G401 (cell line): Measurements from ENCODE around the gene SLC28A2. TPM values are rescaled to one million over a fixed set of nuclear protein-coding genes. Genes with fewer than 3 reads are reported as not detected.

Experiments
- DNase-seq: peaks from one replicate; pipeline ENCODE4 v3.0.0-alpha.2; 2015; ENCODE audit warnings: low spot score
- in situ Hi-C: cut with HindIII; loops from 2 replicates; pipeline ENCODE4 v1.10.0; 2016; ENCODE audit warnings: low sequenced_read_pairs, mixed read lengths
- total RNA-seq: library from RNA; depleted of rRNA; stranded (reverse); fragments of >200 nt; shearing (Covaris generic); gene quantifications from 2 replicates; pipeline ENCODE4 v1.2.3, GENCODE V29; 2014; rRNA removed

Gene SLC28A2
- total RNA-seq, 1 experiment from 2014 or later: not detected

DNA sequence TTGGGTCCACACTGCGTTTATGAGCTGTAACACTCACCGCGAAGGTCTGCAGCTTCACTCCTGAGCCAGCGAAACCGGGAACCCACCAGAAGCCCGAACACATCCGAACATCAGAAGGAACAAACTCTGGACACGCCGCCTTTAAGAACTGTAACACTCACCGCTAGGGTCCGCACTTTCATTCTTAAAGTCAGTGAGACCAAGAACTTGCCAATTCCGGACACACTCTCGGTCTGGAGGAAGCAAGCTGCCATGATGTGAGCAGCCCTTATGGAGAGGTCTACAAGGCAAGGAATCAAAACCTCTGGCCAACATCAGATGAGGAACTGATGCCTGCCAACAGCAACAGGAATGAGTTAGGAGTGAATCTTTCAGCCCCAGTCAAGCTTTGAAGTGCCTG is 62.9 kb downstream of the SLC28A2 start:
- peak; percentile 47 for DNase-seq
- in situ Hi-C loops: no loop called here

DNA sequence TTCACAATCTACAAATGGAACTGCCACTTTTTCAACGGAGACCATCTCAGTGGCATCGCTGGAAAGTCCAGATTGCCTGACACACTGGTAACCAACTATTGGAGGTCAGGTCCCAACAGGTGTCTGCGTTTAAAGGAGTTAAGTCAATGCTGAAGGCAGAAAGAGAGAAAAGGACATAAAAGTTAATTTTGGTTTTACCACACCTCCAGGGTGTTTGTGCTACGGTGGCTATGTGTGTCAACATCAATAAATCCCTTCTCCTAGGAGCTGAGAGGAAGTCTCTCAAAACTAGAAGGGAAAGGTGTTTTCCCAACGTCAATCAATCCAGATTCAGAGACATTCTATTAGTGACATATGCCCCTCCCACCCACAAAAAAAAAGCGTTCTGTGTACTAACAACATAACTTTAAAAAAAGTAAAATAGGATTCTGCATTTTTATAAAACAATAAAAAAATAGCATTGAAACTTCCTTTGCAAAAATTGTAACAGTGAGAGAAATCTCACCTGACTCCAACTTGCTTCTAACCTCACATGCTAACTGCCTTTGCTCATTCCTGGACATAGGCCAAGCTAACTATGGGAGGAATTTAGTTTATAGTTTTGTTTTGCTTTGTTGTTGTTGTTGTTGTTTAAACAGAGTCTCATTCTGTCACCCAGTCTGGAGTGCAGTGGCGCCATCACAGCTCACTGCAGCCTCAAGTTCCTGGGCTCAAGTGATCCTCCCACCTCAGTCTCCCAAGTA is 67.6 kb downstream of the SLC28A2 start:
- in situ Hi-C loops: no loop called here
- no peak for DNase-seq

DNA sequence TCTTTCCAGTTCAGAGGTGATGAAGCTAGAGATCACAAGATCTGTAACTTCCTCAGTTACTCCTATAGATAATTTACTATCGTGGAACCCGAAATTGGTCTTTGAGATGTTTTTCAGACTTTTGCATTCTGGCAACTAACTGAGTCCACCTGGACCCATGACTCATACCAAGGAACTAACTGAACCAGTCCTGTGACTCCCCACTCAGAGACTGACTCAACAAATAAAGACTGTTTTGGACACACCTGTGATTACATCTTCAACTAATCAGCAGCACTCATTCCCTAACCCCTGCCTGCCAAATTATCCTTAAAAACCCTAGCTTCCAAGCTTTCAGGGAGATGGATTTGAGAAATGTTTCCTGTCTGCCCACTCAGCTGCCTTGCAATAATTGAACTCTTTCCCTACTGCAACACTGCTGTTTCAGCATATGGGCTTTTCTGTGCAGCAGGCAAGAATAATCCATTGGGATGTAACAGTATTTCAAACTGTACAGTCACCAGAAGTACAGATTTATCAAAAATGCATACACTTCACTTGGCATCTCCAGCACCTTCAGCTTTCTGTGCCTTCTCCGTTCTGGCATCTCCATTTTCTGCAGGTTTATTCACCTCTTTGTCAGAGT is 68.7 kb downstream of the SLC28A2 start:
- in situ Hi-C loops: no loop called here

DNA sequence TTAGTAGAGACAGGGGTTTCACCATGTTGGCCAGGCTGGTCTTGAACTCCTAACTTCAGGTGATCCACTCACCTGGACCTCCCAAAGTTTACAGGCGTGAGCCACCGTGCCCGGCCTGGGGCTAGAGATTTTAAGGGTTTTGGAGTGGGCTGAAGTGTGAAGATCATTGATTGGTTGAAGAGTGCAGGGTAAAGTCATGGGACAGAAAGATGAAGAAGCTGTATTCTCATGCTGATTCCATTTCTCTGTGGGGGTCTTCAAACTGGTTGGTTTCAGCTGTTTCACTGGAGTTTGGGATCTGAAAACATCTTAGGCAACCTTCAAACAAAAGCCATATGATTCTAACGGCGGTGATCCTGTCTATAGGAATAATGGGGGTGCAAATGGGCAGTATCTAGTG is 74.2 kb downstream of the SLC28A2 start:
- no peak for DNase-seq
- in situ Hi-C loops: no loop called here

More for the DNA sequence above, 68.7 kb downstream of the SLC28A2 start:
- no peak for DNase-seq

DNA sequence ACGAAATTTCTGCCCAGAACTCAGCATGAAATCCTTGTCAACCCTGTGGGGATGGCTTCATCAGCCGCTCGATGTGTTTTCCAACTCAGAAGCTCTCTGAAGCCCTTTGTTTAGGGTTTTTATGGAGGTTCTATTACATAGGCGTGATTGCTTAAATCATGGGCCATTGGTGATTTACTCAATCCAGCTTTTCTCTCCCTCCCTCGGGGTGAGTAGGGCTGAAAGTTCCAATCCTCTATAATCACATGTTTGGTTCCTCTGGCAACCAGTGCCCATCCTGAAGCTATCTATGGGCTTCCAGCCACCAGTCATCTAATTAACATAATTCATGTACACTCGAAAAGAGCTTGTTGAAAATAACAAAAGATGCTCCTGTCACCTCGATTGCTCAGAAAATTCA is 74.7 kb downstream of the SLC28A2 start:
- DNase-seq: peak; percentile 41
- in situ Hi-C loops: no loop called here

Other genes starting within 250 kb of the SLC28A2 start
- gene SORD, start 229.0 kb upstream of the SLC28A2 start, total RNA-seq: 35.6 and 47.3 TPM in 2 replicates
- not detected in 2 replicates for gene DUOX2, start 138.1 kb upstream of the SLC28A2 start, total RNA-seq
- gene DUOXA2, start 137.9 kb upstream of the SLC28A2 start, total RNA-seq: not detected in 2 replicates
- not detected in 2 replicates for gene DUOXA1, start 122.4 kb upstream of the SLC28A2 start, total RNA-seq
- not detected in 2 replicates for gene DUOX1, start 122.2 kb upstream of the SLC28A2 start, total RNA-seq
- gene SHF, start 64.3 kb upstream of the SLC28A2 start, total RNA-seq: 7.8 and 10.7 TPM in 2 replicates
- gene GATM, start 126.3 kb downstream of the SLC28A2 start, total RNA-seq: 26.7 and 32.5 TPM in 2 replicates